Measurements from ENCODE around the gene TAS1R2. TPM values are rescaled to one million over a fixed set of nuclear protein-coding genes. Genes with fewer than 3 reads are reported as not detected.

The TAS1R2 gene
- total and polyA plus RNA-seq, 3 experiments from 2014 or later, result not detected

GRCh38 chr1:18814425-18814824, 45.0 kb downstream of the TAS1R2 start:
- H3K9me3 ChIP-seq (ENCODE audit: low read length), result no peaks in the 10 kb centered on the region
- no peaks in the 10 kb centered on the region for H3K36me3 ChIP-seq (ENCODE audit: insufficient read depth, low read length)
- no peak for DNase-seq
- Mint-ChIP-seq H3K27ac (no peak overlapping the region), H3K4me1 (no peaks in the 10 kb centered on the region), H3K4me3 (no peak overlapping the region), H3K27me3 (peaks cover 20 to 49% of the 10 kb centered on the region in 2 donors), H3K36me3 (no peaks in the 10 kb centered on the region), H3K9me3 (no peaks in the 10 kb centered on the region)
- H3K4me1 ChIP-seq (ENCODE audit: insufficient read depth, low read length), result no peaks in the 10 kb centered on the region
- no peak overlapping the region for H3K27ac ChIP-seq (ENCODE audit: low read depth, low read length)
- ChIA-PET CTCF (no interaction called here), POLR2A (no interaction called here)
- H3K27me3 ChIP-seq (ENCODE audit: insufficient read depth, low read length, poor library complexity, severe bottlenecking), result peaks cover under 1% of the 10 kb centered on the region
- H3K4me3 ChIP-seq (ENCODE audit: low read length), result no peak overlapping the region

GRCh38 chr1:18812453-18812939, 47.0 kb downstream of the TAS1R2 start:
- DNase-seq, result no peak
- H3K27me3 Mint-ChIP-seq, result peaks cover 18 to 51% of the 10 kb centered on the region in 2 donors
- H3K27ac ChIP-seq (ENCODE audit: low read depth, low read length), result no peak overlapping the region
- ChIA-PET CTCF (no interaction called here), POLR2A (no interaction called here)
- H3K36me3 ChIP-seq (ENCODE audit: insufficient read depth, low read length), result no peaks in the 10 kb centered on the region
- no peaks in the 10 kb centered on the region for H3K9me3 Mint-ChIP-seq
- no peaks in the 10 kb centered on the region for H3K4me1 ChIP-seq (ENCODE audit: insufficient read depth, low read length)
- no peak overlapping the region for H3K27ac Mint-ChIP-seq
- H3K4me1 Mint-ChIP-seq, result no peaks in the 10 kb centered on the region
- peaks cover 6% of the 10 kb centered on the region for H3K27me3 ChIP-seq (ENCODE audit: insufficient read depth, low read length, poor library complexity, severe bottlenecking)
- H3K36me3 Mint-ChIP-seq, result no peaks in the 10 kb centered on the region
- H3K4me3 Mint-ChIP-seq, result no peak overlapping the region
- H3K4me3 ChIP-seq (ENCODE audit: low read length), result no peak overlapping the region
- H3K9me3 ChIP-seq (ENCODE audit: low read length), result no peaks in the 10 kb centered on the region

- CTCF ChIA-PET, result no interaction called here
- H3K36me3 Mint-ChIP-seq, result no peaks in the 10 kb centered on the region
- no peak for DNase-seq
- Histone ChIP-seq H3K27me3 (ENCODE audit: insufficient read depth, low read length, poor library complexity, severe bottlenecking) (peaks cover 6% of the 10 kb centered on the region), H3K9me3 (ENCODE audit: low read length) (no peaks in the 10 kb centered on the region), H3K4me1 (ENCODE audit: insufficient read depth, low read length) (no peaks in the 10 kb centered on the region), H3K27ac (ENCODE audit: low read depth, low read length) (no peak overlapping the region), H3K36me3 (ENCODE audit: insufficient read depth, low read length) (no peaks in the 10 kb centered on the region), H3K4me3 (ENCODE audit: low read length) (no peak overlapping the region)
- H3K4me3 Mint-ChIP-seq, result no peak overlapping the region
- peaks cover 20 to 46% of the 10 kb centered on the region in 2 donors for H3K27me3 Mint-ChIP-seq
- POLR2A ChIA-PET, result no interaction called here
- H3K4me1 Mint-ChIP-seq, result no peaks in the 10 kb centered on the region
- H3K27ac Mint-ChIP-seq, result peak overlapping the region in 1 of 8 donors; percentile 2
- no peaks in the 10 kb centered on the region for H3K9me3 Mint-ChIP-seq
Measured at GRCh38 chr1:18811733-18812452, 47.6 kb downstream of the TAS1R2 start.

DNA sequence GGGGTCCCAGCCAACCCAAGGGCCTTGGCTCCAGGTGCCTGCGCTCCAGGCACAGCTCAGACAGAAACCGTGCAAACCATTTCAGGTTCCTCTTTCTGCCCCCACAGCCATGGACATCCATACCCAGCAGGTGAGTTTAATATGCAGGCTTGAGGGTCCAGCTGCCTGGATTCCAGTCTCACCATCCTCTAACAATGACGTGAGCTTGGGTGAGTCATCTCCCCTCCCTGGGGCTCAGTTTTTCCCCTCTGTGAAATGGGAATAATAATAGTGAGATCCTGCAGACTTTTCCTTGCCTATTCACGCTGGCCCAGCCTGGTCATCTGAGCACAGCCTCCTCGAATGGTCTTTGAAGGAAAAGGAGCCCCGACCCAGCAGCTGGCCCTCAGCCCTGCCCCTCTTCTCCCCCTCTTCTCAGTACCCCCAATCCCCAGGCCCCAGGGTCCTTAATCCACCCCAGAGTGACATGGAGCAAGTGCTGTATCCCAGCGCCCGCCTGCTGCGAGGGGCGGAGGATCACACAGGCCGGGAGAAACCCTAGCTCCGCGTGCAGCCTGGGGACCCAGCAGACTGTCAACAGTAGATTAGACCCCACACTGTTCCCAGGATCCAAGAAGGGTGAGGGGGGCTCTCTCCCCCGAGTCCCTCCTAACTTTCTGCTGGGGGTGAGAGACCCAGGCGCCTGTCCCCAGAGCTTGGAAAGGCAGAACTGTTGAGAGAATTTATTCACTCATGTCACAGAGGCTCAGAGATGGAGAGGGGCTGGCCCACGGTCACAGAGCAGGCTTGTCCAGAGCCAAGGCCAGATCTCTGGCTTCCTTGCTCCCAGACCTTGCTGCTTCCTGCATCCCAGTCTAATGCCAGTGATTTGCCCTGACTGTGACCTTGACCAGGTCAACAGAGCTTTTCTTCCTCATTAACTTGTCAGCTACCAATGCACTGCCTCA, 49.2 kb downstream of the TAS1R2 start:
- H3K4me3 Mint-ChIP-seq, result no peak overlapping the region
- ChIA-PET POLR2A (no interaction called here), CTCF (no interaction called here)
- no peak overlapping the region for H3K27ac Mint-ChIP-seq
- no peaks in the 10 kb centered on the region for H3K4me1 ChIP-seq (ENCODE audit: insufficient read depth, low read length)
- no peaks in the 10 kb centered on the region for H3K36me3 Mint-ChIP-seq
- H3K9me3 ChIP-seq (ENCODE audit: low read length), result no peaks in the 10 kb centered on the region
- no peak for DNase-seq
- H3K27ac ChIP-seq (ENCODE audit: low read depth, low read length), result no peak overlapping the region
- peaks cover 24 to 40% of the 10 kb centered on the region in 2 donors for H3K27me3 Mint-ChIP-seq
- no peaks in the 10 kb centered on the region for H3K4me1 Mint-ChIP-seq
- H3K27me3 ChIP-seq (ENCODE audit: insufficient read depth, low read length, poor library complexity, severe bottlenecking), result peaks cover 6% of the 10 kb centered on the region
- no peak overlapping the region for H3K4me3 ChIP-seq (ENCODE audit: low read length)
- no peaks in the 10 kb centered on the region for H3K36me3 ChIP-seq (ENCODE audit: insufficient read depth, low read length)
- no peaks in the 10 kb centered on the region for H3K9me3 Mint-ChIP-seq

GRCh38 chr1:18808550-18808949, 50.9 kb downstream of the TAS1R2 start:
- no peaks in the 10 kb centered on the region for H3K9me3 ChIP-seq (ENCODE audit: low read length)
- H3K36me3 Mint-ChIP-seq, result no peaks in the 10 kb centered on the region
- no peaks in the 10 kb centered on the region for H3K4me1 Mint-ChIP-seq
- H3K9me3 Mint-ChIP-seq, result no peaks in the 10 kb centered on the region
- CTCF ChIA-PET, result no interaction called here
- DNase-seq, result no peak
- peaks cover 21 to 36% of the 10 kb centered on the region in 2 donors for H3K27me3 Mint-ChIP-seq
- H3K27me3 ChIP-seq (ENCODE audit: insufficient read depth, low read length, poor library complexity, severe bottlenecking), result peaks cover 6% of the 10 kb centered on the region
- no peak overlapping the region for H3K4me3 Mint-ChIP-seq
- H3K36me3 ChIP-seq (ENCODE audit: insufficient read depth, low read length), result no peaks in the 10 kb centered on the region
- POLR2A ChIA-PET, result no interaction called here
- H3K4me3 ChIP-seq (ENCODE audit: low read length), result no peak overlapping the region
- no peak overlapping the region for H3K27ac ChIP-seq (ENCODE audit: low read depth, low read length)
- no peak overlapping the region for H3K27ac Mint-ChIP-seq
- no peaks in the 10 kb centered on the region for H3K4me1 ChIP-seq (ENCODE audit: insufficient read depth, low read length)

DNA sequence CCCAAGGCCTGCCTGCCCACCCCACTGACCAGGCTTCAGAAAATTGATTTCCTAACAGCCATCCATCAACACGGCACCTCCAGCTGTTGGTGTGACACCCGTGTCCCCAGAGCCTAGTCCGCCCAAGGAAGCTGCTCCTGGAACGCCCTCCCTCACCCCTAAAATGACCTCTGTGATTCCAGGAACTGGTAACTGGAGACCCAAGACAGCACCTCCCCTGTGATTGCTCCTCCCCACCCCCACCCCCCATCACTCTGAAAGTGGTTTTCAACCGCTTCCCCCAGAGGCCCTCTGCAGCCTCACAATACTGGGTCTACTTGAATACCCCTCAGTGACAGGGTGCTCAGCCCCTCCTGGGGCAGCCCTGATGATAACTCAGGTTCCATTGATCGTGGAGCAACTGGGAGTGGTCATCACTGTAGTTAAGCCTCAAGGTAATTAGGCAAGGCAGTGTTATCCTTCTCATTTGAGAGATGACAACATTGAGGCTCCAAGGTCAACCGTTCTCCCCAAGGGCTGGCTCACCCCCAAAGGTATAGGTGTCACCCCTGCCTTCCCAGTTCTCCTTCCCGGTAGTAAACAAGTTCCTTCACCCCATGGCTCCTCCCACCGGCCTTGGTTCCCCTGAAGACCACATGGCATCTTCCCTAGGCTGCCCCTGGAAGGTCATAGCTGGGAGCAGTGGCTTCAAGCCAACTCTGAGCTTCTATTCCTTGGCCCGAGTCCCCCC, 52.0 kb downstream of the TAS1R2 start:
- no peak overlapping the region for H3K4me3 ChIP-seq (ENCODE audit: low read length)
- CTCF ChIA-PET, result no interaction called here
- no peaks in the 10 kb centered on the region for H3K36me3 ChIP-seq (ENCODE audit: insufficient read depth, low read length)
- H3K27me3 ChIP-seq (ENCODE audit: insufficient read depth, low read length, poor library complexity, severe bottlenecking), result peaks cover 6% of the 10 kb centered on the region
- H3K27ac ChIP-seq (ENCODE audit: low read depth, low read length), result peak overlapping the region; percentile 43
- POLR2A ChIA-PET, result no interaction called here
- DNase-seq, result no peak
- H3K4me1 Mint-ChIP-seq, result no peaks in the 10 kb centered on the region
- no peak overlapping the region for H3K4me3 Mint-ChIP-seq
- peaks cover 18 to 31% of the 10 kb centered on the region in 2 donors for H3K27me3 Mint-ChIP-seq
- no peaks in the 10 kb centered on the region for H3K4me1 ChIP-seq (ENCODE audit: insufficient read depth, low read length)
- no peak overlapping the region for H3K27ac Mint-ChIP-seq
- H3K9me3 Mint-ChIP-seq, result no peaks in the 10 kb centered on the region
- H3K9me3 ChIP-seq (ENCODE audit: low read length), result no peaks in the 10 kb centered on the region
- no peaks in the 10 kb centered on the region for H3K36me3 Mint-ChIP-seq

- no peak overlapping the region for H3K4me3 Mint-ChIP-seq
- H3K36me3 Mint-ChIP-seq, result no peaks in the 10 kb centered on the region
- no peak overlapping the region for H3K4me3 ChIP-seq (ENCODE audit: low read length)
- ChIA-PET CTCF (no interaction called here), POLR2A (no interaction called here)
- H3K27me3 ChIP-seq (ENCODE audit: insufficient read depth, low read length, poor library complexity, severe bottlenecking), result peaks cover 6% of the 10 kb centered on the region
- H3K9me3 Mint-ChIP-seq, result no peaks in the 10 kb centered on the region
- H3K4me1 ChIP-seq (ENCODE audit: insufficient read depth, low read length), result no peaks in the 10 kb centered on the region
- peaks cover 16 to 27% of the 10 kb centered on the region in 2 donors for H3K27me3 Mint-ChIP-seq
- H3K27ac ChIP-seq (ENCODE audit: low read depth, low read length), result peak overlapping the region; percentile 43
- H3K9me3 ChIP-seq (ENCODE audit: low read length), result no peaks in the 10 kb centered on the region
- no peaks in the 10 kb centered on the region for H3K36me3 ChIP-seq (ENCODE audit: insufficient read depth, low read length)
- H3K4me1 Mint-ChIP-seq, result no peaks in the 10 kb centered on the region
- no peak for DNase-seq
- H3K27ac Mint-ChIP-seq, result no peak overlapping the region
Measured at GRCh38 chr1:18805925-18806849, 53.3 kb downstream of the TAS1R2 start.

Measured in CD8-positive, alpha-beta memory T cell (primary cell).